Embryonic facial prominence (tissue), 1 donor: ENCODE results near the gene CCNY.

Source experiments
- DNase-seq: peaks from one replicate; pipeline ENCODE4 v3.0.0-alpha.2; 2016; ENCODE audit errors: extremely low spot score

CCNY gene

GRCh38 chr10:35331894-35332640 is 4.2 kb upstream of the CCNY start:
- DNase-seq: no peak

- DNase-seq: no peak
Observed at GRCh38 chr10:35334297-35334696, 2.0 kb upstream of the CCNY start.

GRCh38 chr10:35335133-35336083 is 901 bp upstream of the CCNY start:
- no peak for DNase-seq

GRCh38 chr10:35336921-35337823 is 863 bp downstream of the CCNY start:
- no peak for DNase-seq

DNA sequence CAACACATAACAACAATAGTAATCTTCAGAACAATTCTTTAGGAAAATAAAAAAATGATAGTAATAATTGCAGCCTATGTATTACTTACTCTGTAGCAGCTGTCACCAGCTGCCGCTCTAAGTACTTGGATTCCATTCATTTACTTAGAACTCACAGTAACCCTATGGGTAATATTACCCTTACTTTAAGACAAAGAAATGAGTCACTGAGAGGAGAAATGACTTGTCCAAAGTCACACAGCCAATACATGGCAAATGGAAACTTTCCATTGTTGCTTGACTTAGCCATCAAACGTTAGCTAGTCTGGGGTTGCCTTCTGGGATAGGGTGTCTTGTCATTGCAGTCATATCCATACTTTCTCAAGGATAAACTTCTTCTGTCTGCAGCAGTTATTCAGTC is 3.6 kb downstream of the CCNY start:
- DNase-seq: no peak

DNA sequence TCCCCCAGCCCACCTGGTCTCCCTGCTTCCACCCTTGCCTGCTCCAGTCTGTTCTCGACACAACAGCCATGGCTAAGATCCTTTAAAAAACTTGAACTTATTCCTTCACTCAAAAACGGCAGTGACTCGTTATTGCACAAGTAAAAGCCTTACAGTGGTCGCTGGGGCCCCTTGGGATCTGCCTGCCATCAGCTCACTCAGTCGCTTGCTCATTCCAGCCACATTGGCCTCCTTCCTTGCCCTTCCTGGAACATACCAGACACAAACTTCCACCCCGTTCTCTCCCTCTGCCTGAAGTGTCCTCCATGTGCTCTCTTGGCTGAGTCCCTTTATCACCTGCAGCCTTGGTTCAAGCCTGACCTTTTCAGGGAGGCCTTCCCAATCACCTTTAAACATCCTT is 4.7 kb downstream of the CCNY start:
- no peak for DNase-seq

DNA sequence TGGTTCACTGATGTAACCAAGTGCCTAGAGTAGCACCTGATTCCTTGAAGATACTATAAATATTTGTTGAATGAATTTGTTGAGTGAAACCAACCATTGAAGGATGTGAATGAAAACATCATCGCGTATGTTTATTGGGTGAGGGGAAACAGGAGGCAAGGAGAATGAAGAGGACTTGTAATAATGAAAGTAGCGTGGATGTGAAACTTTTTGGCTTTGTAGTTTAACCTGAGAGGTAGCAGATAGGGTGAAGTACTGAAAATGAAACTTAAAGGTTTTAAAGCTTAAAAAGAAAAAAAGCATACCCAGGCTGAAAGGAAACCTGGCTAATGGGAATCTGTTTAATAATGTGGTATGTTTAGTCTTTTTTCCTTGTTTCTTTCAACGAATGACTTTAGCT is 5.2 kb downstream of the CCNY start:
- no peak for DNase-seq

DNA sequence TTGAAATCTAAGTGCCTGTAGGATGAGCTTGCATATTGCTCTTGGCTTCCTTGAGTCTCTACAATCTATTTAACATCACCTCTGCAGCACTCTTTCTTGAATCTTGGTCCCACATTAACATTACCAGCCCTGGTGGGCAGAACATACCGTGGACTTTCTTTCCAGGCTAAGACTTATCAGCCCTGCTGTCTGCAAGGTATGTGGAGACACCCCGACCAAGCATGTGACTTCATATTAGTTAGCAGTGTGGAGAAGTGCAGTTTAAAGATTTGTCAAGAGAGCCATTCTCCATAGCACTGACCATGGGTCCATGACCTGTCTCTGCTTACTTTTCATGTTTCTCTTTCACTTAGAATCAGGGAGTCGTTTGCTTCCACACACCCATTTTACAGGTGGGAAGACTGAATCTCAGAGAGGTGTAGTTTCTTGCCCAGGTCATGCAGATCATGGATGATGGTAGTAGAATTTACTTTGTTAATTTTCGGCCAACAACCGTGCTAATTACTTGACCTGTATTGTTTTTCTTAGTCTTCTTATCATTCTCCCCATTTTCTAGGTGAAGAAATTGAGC is 6.0 kb downstream of the CCNY start:
- no peak for DNase-seq

DNA sequence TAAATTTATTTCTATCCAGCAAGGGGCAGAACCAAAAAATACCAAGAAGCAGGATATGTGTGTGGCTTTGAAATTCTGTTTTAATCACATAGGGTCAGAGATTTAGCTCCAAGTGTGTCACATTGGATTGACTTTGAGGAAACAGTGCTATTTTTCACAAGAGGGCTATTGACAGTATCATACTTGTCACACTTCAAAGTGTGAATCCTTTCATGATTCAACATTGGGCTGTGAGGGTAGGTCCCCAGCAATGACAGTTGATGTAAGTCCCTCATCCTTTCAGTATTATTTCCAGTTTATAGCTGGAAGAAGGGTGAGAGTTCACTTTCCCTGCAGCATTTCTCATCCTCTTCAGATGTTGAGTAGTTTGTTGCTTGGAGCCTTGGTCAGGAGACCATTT is 7.4 kb downstream of the CCNY start:
- DNase-seq: no peak

DNA sequence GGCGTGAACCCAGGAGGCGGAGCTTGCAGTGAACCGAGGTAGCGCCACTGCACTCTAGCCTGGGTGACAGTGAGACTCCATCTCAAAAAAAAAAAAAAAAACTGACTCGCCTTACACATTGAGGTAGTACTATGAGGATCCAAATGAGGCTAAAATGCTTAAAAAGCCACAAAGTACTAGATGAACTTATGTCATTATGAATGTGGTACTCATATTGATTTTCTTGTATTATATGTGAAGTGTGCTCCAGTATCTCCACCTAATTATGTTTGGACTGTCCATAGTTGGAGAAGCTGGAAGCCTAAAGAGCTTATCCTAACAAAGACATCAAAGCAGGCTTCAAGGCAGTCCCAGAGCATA is 9.1 kb downstream of the CCNY start:
- DNase-seq: no peak

- no peak for DNase-seq
Observed at GRCh38 chr10:35346248-35346647, 9.9 kb downstream of the CCNY start.

- no peak for DNase-seq
Observed at GRCh38 chr10:35347121-35347562, 10.8 kb downstream of the CCNY start.

DNA sequence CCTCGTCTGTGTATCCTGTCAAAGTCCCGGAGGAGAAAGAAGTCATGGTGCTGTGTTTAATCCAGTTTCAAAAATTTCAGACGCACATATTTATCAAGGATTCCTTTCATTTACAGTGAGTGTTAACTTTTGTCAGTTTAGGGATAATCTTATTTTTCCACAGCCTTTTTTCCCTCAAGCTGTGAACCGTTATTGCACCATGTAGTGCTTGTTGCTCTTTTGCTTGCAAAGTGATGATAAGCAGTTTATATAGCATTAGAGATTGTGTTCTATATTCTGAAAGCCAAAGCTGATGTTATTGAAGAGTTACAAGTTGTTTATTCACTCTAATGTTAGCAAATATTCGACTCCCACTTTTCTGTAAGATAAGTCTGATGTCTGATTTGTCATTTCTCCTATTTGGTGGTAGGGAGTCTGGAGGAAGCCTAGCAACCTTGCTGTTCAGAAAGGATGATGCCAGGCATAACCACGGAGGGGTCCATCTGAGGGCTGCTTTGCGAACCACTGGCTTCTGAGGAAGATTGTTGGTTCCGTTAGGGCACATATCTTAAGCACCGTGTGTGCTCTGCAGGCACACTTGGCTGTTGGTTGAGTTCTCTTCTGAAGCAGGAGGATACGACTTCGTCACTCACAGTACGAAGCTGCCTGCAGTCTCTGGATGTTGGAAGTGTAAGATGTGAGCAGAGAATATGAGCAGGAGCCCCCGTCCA is 11.7 kb downstream of the CCNY start:
- DNase-seq: no peak

DNA sequence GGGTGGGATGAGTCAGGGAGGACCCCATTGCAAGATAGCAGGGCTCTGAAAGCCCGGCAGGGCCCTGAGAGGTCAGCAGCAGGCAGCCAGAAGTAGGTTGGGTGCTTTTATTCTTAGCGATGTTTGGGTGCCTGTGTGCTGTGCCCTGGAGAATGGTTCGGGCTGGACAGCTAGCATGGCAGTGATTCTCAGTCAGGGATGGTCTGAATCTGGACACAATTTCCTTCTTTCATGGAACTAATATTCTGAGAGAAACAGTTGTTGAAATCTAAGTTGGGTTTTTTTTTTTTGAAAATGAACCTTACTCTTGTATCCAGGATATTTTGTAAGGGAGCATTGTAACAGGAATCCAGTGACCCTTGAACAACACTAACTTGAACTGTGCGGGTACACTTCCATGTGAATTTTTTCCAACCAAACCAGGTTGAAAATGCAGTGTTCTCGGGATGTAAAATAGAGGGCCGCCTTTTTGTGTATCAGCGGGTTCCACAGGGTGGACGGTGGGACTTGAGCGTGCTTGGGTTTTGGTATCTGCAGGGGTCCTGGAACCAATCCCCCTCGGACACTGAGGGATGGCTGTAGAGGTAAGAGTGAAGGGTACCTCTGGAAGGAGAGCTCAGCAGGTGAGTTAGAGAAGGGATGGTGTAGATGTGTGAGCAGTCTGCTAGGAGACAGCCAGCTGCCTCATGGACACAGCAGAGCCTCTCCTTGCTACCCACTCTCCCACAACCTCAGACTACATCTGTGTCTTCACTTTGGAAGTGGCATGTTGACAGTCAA is 12.5 kb downstream of the CCNY start:
- no peak for DNase-seq

DNA sequence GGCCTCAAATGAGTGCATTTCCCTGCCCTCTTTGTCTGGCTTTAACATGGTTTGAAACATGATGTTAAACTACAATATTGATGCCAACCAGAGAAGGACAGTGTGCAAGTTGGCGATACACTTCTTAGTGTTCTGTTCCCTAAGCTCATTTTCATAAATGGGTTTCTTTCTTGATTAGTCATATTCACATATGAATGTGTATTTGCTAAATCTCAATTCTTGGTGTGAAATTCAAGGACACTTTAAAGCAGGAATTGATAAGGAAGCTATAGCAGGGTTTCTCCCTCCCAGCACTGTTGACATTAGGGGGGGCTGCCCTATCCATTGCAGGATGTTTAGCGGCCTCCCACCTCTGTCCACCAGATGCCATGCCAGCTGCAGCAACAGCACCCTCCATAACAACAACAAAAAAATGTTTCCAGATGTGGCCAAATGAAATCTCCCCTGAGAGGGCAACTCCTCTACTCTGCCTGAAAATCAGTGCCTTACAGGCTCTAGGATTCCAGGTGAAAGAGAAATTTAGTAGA is 13.1 kb downstream of the CCNY start:
- DNase-seq: no peak

DNA sequence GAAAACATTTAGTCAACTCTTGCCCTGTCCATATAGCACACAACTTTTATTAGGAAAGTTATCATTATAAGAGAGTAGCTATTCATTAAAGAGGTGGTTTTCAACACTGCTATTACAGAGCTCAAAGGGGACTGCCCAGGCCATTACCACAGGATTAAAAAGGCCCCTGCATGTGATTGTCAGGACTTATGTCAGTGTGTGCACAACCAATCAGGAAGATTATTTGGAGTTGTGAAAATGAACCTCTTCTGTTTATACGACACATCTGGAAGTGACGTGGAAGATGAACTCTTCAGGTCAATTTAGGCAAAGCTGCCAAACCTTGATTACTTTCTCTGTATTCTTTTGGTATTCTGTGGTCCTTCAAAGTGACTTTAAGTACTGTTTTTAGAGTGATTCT is 14.7 kb downstream of the CCNY start:
- no peak for DNase-seq

DNA sequence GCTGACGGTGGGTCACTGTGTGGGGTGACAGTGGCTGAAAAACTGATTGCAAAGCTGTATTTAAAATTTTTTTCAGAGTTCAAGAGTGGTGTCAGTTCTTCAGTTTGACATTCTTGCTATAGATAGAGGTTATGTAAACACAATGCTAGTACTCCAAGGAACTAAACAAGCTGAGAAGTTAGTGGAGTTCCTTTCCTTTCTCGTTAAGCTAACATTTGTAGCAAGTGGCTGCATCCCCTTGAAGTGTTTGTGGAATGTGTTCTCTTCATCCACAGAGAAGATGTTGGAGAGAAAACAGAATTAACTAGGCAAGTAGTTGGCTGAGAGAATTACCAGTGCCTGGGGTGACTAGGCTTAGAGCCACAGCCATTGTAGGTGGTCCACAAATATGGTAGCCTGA is 15.8 kb downstream of the CCNY start:
- DNase-seq: no peak

DNA sequence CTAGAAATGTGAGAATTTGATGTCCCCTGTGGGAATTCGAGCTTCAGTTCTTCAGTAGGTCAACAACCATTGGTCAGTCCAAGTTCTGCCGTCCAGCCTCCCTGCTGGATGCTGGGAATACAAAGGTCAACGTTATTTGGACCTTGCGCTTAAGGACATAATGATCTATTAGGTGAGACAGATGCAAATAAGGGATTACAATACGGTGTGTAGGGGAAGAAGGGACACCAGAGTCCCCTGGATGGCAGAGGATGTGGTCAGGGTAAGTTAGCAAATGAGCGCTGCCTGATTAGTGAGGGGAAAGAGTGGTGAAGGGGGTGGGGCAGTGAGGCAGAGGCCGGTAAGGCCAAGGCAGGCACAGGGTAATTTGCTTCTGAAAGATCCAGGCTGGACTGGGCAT is 16.2 kb downstream of the CCNY start:
- DNase-seq: no peak

GRCh38 chr10:35353395-35353794 is 17.1 kb downstream of the CCNY start:
- DNase-seq: no peak

- DNase-seq: no peak
Observed at GRCh38 chr10:35353805-35354204, 17.5 kb downstream of the CCNY start.
